Umbilical cord (tissue), 2 donors: ENCODE measurements around the gene PMAIP1. TPM values are rescaled to one million over a fixed set of nuclear protein-coding genes. Genes with fewer than 3 reads are reported as not detected.
A peak's percentile ranks its signal among the peaks of the same experiment; 100 is the strongest.
"Not testable (repeated sequence)": the region's sequence is repeated elsewhere in the genome, so short reads cannot be mapped to it uniquely, and the experiment has no call there.

ENCODE experiments used
- DNase-seq: peaks from one replicate; pipeline ENCODE4 v3.0.0-alpha.2; 2015; ENCODE audit warnings: low spot score
- total RNA-seq: library from RNA; depleted of rRNA; stranded (reverse); fragments of >200 nt; gene quantifications from one replicate; pipeline ENCODE4 v1.2.3, GENCODE V29; 2014; ENCODE audit warnings: low replicate concordance; ENCODE audit not compliant: insufficient read depth

Gene PMAIP1
- total RNA-seq, 1 donor from 2014 or later, result 13.7 TPM

GRCh38 chr18:59884351-59884750 is 15.4 kb upstream of the PMAIP1 start:
- no peak for DNase-seq

- no peak for DNase-seq
These were observed 14.1 kb upstream of the PMAIP1 start for GRCh38 chr18:59885579-59886163.

- not testable (repeated sequence) for DNase-seq
These were observed 13.4 kb upstream of the PMAIP1 start for GRCh38 chr18:59886399-59886798.

GRCh38 chr18:59892123-59892522 is 7.7 kb upstream of the PMAIP1 start:
- no peak for DNase-seq

- DNase-seq, result no peak
These were observed 5.8 kb upstream of the PMAIP1 start for GRCh38 chr18:59893971-59894370.

DNA sequence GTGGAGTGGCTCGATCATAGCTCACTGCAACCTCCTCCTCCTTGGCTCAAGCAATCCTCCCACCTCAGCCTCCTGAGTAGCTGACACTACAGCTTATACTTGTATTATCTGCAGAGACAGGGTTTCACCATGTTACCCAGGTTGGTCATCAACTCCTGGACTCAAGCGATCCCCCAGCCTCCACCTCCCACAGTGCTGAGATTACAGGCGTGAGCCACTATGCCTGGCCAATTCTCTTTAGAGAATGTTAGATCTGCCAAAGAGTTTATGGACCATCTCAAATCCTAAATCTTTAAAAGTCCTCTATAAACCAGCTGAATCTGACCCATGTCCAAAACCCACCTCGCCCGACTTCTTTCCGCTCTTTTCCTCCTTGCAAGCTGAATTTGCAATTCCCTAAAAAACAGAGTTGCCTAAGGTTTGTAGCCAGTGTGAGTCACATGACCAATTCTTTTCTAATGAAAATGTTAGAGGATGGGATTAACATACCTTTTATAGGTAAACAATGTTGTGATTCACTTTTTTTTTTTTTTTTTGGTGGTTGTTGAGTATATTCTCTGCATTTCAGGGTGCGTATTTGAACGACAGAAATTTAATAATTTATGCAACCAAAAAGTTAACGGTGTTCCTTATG is 2.4 kb upstream of the PMAIP1 start:
- no peak for DNase-seq

GRCh38 chr18:59898093-59898492 is 1.7 kb upstream of the PMAIP1 start:
- no peak for DNase-seq

GRCh38 chr18:59898609-59899297 is 1.0 kb upstream of the PMAIP1 start:
- DNase-seq, result no peak

DNA sequence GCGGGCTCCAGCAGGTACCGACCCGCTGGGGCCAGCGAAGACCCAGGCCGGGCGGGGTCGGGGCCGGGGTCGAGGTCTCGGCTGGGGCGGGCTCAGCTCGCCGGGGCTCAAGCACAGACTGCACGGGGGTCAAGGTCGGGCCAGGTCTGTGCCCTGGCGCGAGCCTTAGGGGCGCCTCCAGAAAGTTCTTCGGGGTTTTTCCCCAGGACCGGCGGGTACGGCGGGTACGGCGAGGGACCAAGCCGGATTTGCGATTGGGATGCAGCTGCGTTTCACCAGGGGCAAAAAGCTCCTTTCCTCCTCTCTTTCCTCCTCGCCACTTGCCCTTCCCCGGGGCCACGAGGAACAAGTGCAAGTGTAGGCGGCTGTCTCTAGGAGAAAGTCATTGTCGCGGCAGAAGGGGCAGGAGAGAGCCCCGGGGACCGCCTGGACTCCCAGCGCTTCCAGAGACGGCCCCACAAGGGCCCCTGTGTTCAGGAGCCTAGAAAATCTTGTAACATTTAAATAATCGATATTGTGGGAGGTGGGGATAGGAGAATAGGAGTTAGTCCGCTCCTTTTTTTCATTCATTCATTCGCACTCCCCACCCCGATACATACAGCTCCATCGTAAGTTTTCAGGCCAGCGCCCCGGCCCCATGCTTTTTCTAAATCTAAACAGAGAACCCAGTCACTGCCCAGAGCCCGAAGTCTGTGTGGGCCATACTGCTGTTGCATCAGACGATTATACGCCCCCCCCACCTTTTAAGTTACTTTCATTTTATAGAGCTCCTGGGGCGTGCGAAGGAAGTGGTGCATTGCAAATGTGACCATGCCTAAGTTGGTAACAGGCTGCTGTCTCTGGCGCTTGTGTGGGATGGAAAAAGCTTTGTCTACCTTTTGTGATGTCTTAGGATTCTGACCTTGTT is 679 bp downstream of the PMAIP1 start:
- DNase-seq, result no peak

DNA sequence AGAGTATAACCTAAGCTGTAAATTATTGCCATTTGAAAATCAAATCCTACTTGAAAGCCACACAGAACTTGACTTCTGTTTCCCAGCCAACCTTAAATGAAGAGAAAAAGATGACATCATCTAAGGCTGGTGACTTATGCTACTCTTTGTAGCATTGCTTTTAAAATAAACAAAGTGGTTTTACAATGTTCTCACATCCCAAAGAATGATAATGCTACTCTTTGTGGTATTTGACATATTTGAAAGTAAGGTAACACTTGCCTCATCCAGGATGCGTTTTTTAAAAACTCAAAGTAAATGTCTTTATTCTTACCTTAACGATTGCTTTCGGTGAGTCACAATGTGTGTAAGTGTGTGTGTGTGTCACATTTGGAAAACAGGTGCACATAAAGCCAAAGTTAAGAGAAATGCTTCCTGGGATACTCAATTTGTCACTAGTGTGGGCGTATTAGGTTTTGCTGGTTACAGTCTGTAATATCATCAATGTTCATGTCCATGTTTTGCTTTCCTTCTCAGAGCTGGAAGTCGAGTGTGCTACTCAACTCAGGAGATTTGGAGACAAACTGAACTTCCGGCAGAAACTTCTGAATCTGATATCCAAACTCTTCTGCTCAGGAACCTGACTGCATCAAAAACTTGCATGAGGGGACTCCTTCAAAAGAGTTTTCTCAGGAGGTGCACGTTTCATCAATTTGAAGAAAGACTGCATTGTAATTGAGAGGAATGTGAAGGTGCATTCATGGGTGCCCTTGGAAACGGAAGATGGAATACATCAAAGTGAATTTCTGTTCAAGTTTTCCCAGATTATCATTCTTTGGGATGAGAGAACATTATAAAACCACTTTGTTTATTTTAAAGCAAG is 2.6 kb downstream of the PMAIP1 start:
- no peak for DNase-seq

GRCh38 chr18:59902993-59903610 is 3.3 kb downstream of the PMAIP1 start:
- no peak for DNase-seq

DNA sequence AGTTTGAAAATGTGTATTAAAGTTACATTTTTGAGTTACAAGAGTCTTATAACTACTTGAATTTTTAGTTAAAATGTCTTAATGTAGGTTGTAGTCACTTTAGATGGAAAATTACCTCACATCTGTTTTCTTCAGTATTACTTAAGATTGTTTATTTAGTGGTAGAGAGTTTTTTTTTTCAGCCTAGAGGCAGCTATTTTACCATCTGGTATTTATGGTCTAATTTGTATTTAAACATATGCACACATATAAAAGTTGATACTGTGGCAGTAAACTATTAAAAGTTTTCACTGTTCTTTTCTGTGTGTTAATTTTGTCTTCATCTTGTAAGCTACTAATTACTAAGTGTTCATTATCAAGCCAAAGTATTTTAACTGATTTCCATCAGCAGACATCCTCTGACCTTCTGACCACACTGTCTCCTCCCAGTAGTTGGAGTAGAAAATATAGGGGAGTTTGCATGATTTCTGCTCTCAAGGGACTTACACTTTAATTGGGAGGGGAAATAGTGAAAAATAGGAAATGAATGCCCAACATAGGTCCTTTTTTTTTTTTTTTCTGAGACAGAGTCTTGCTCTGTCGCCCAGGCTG is 4.3 kb downstream of the PMAIP1 start:
- no peak for DNase-seq

DNA sequence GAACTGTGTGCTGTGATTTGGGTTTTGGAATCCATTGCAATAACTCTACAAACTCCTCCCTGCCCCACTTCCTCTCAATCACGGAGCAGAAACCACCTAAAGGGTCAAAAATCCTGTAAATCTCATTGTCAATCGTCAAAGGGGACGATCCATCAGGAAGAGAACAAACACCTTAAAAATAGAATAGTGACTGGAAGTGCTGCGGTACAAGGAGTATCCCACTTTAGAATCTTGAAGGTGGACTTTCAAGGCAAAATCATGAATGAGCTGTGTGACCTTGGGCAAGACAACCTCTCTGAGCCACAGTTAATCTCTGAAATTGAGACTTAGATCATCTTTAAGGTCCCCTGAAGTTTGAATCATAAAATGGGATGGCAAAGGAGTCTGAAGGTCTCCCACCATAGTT is 5.9 kb downstream of the PMAIP1 start:
- no peak for DNase-seq

DNA sequence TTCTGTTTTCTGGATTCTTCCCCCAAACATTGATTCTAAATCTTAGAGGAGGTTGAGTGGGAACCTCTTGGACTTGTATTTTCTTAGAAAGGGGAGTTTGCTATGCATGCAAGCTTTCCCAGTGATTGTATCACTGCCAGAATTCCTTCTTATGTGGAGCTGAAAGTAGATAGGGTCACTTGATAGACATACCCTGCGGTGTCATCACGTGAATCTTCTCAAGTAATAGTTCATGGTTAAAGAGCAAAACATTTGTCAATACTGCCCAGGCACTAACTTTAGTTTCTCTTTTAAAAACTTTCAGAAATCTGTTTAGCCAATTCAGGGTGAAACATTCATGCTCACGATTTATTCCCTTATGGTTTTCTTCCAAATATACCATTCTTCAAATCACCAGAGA is 6.4 kb downstream of the PMAIP1 start:
- DNase-seq, result no peak

GRCh38 chr18:59907172-59907571 is 7.4 kb downstream of the PMAIP1 start:
- no peak for DNase-seq

DNA sequence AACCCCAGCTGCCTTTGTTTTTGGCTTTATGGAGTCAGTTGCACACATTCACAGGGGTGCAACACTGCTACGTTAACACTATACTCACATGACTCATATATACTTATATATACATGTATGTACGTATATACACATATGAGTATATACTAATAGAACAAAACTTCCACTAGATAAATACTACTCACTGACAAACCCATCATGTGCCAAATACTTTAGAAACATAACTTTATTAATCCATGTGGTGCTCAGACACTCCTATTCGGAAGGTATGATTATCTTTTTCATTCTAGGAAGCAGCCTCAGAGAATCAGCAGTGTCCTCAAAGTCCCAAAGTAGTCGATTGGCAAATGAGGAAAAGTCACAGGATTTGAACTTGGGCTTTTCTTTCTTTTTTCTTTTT is 7.9 kb downstream of the PMAIP1 start:
- no peak for DNase-seq

GRCh38 chr18:59908799-59909198 is 9.0 kb downstream of the PMAIP1 start:
- no peak for DNase-seq

DNA sequence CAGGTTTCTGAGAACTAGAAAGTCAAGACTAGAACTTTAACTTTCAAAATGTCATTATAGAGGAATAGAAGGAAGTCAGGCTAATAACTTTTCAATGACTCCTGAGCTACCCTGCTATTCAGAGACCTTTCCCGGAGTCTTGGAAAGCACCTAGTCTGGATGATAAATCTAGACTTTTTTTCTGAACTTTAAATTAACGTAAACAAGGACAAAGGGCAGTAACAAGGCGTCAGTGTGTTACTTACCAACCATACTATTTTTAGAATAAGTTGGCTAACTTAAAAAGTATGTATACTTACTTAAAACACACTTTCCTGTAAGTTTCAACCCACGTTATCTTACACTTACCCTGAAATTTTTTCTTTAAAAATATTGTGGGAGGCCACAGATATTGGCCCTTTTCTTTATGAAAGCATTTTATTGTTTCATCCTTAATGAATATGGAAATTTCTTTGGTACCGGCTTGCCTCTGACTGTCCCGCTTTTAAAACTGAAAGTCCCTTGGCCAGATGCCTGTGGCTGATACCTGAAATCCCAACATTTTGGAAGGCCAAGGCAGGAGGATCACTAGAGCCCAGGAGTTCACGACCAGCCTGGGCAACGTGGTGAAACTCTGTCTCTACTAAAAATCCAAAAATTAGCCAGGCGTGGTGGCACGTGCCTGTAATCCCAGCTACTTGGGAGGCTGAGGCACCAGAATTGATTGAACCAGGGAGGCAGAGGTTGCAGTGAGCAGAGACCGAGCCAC is 9.7 kb downstream of the PMAIP1 start:
- no peak for DNase-seq

DNA sequence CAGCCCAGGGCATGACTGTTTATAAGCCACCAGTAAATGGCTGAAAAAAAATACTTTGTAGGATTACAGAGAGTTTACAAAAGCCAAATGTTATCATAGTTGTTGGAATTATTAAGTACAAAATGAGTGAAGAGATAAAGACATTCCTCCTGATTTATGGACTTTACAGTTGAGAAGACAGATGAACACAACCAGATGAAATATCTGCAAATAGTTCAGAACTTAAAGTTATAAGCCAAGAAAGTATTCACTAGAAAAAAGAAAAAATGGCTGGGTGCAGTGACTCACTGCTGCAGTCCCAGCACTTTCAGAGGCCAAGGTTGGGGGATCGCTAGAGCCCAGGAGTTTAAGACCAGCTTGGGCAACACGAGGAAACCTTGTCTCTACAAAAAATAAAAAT is 11.2 kb downstream of the PMAIP1 start:
- peak; percentile 65 for DNase-seq

DNA sequence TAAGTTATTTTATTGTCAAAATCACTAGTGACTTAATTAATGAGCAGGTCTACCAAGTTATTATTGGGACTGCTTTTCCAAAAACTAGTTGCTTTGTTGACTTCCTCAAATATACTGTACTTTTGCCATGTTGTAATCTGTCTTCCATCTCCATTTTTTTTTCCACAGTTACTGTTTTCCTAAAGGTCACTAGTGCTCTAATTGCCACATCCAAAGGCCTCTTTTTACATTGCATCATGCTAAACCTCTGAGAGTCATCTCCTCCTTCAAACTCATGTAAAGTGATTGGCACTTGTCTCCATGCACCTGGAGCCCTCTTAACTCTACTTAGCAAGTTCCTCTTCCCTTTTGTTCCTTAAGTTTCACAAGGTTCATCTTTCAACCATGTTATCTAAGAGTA is 11.8 kb downstream of the PMAIP1 start:
- no peak for DNase-seq
